CD14-positive monocyte (primary cell): Measurements from ENCODE around the gene TMPRSS3. TPM values are rescaled to one million over a fixed set of nuclear protein-coding genes. Genes with fewer than 3 reads are reported as not detected.

Experiments
- DNase-seq, 3 donors: peaks; one replicate each; pipeline ENCODE4 v3.0.0-alpha.2; 2011 to 2022
- H2AFZ ChIP-seq: 2 replicates; pipeline ENCODE4 v1.6.0; 2012; ENCODE audit warnings: mild to moderate bottlenecking, low read depth, low read length, inconsistent platforms; ENCODE audit not compliant: insufficient read depth, poor library complexity, severe bottlenecking
- H3K27ac ChIP-seq, 2 donors: 1 replicate in 1 of 2; 2 replicates in 1 of 2; pipeline ENCODE4 v1.5.1; 2012 to 2013; ENCODE audit warnings: low read length in 2 of 2, control low read depth in 1 of 2, inconsistent platforms in 1 of 2, low read depth in 1 of 2, mild to moderate bottlenecking in 1 of 2
- H3K27me3 ChIP-seq, 2 donors: one replicate each; pipeline versions ENCODE4 v1.6.0 to v1.6.1; 2011 to 2013; ENCODE audit warnings: low read length in 2 of 2; ENCODE audit not compliant: control insufficient read depth in 2 of 2, insufficient read depth in 2 of 2
- H3K36me3 ChIP-seq, 2 donors: replicated peaks in 1 of 2; 1 replicate in 1 of 2; 2 replicates in 1 of 2; pipeline versions ENCODE4 v1.5.1 to v1.6.1; 2012 to 2013; ENCODE audit warnings: low read length in 2 of 2, control low read depth in 1 of 2, inconsistent platforms in 1 of 2, mild to moderate bottlenecking in 1 of 2; ENCODE audit not compliant: insufficient read depth in 2 of 2, control insufficient read depth in 1 of 2
- H3K4me1 ChIP-seq, 2 donors: 1 replicate in 1 of 2; 2 replicates in 1 of 2; pipeline versions ENCODE4 v1.5.1 to v1.6.1; 2012 to 2013; ENCODE audit warnings: low read length in 2 of 2, control low read depth in 1 of 2, inconsistent platforms in 1 of 2, mild to moderate bottlenecking in 1 of 2, moderate library complexity in 1 of 2; ENCODE audit not compliant: insufficient read depth in 2 of 2, control insufficient read depth in 1 of 2
- H3K4me2 ChIP-seq: replicated peaks from 2 replicates; pipeline ENCODE3; 2012; ENCODE audit warnings: low read length, moderate library complexity, mild to moderate bottlenecking; ENCODE audit not compliant: poor library complexity, severe bottlenecking; ENCODE audit errors: extremely low read depth
- H3K4me3 ChIP-seq, 3 experiments: fragments of 200-600 bp in 1 of 3; sonication (generic) in 1 of 3; replicated peaks in 1 of 3; 1 replicate in 2 of 3; 2 replicates in 1 of 3; pipeline ENCODE4 v1.5.1; 2011 to 2013; ENCODE audit warnings: low read length in 3 of 3, mild to moderate bottlenecking in 3 of 3, control low read depth in 2 of 3, low read depth in 2 of 3, inconsistent platforms in 1 of 3, moderate library complexity in 1 of 3
- H3K79me2 ChIP-seq: 2 replicates; pipeline ENCODE4 v1.6.0; 2012; ENCODE audit warnings: mild to moderate bottlenecking, control low read depth, inconsistent platforms, low read length, moderate library complexity; ENCODE audit not compliant: insufficient read depth
- H3K9ac ChIP-seq: 2 replicates; pipeline ENCODE4 v1.6.0; 2017; ENCODE audit warnings: low read length, mild to moderate bottlenecking; ENCODE audit not compliant: insufficient read depth, poor library complexity, severe bottlenecking
- H3K9me3 ChIP-seq, 2 donors: replicated peaks in 1 of 2; 1 replicate in 1 of 2; 2 replicates in 1 of 2; pipeline versions ENCODE4 v1.5.1 to v1.6.1; 2012 to 2013; ENCODE audit warnings: low read length in 2 of 2, control low read depth in 1 of 2; ENCODE audit not compliant: control insufficient read depth in 1 of 2, insufficient read depth in 1 of 2
- H4K20me1 ChIP-seq: 2 replicates; pipeline ENCODE4 v1.6.0; 2012; ENCODE audit warnings: mild to moderate bottlenecking, low read length, control low read depth, moderate library complexity; ENCODE audit not compliant: insufficient read depth
- H3K27ac Mint-ChIP-seq, 7 donors: one replicate each; pipeline ENCODE4 v1.8.0; 2020; ENCODE audit warnings: mild to moderate bottlenecking in 7 of 7, mixed read lengths in 7 of 7, moderate library complexity in 6 of 7, inconsistent platforms in 2 of 7
- H3K27me3 Mint-ChIP-seq, 3 donors: one replicate each; pipeline ENCODE4 v1.8.0; 2021 to 2022; ENCODE audit warnings: low read depth in 3 of 3, mild to moderate bottlenecking in 3 of 3, mixed read lengths in 3 of 3, moderate library complexity in 3 of 3, inconsistent platforms in 1 of 3
- H3K36me3 Mint-ChIP-seq, 2 donors: one replicate each; pipeline ENCODE4 v1.8.0; 2020; ENCODE audit warnings: mixed read lengths in 2 of 2, inconsistent platforms in 1 of 2, mild to moderate bottlenecking in 1 of 2
- H3K4me1 Mint-ChIP-seq: one replicate; pipeline ENCODE4 v1.8.0; 2020; ENCODE audit warnings: mild to moderate bottlenecking, mixed read lengths
- H3K4me3 Mint-ChIP-seq, 2 donors: one replicate each; pipeline ENCODE4 v1.8.0; 2020; ENCODE audit warnings: mild to moderate bottlenecking in 2 of 2, mixed read lengths in 2 of 2, moderate library complexity in 1 of 2
- H3K9me3 Mint-ChIP-seq, 7 donors: one replicate each; pipeline ENCODE4 v1.8.0; 2020 to 2022; ENCODE audit warnings: mixed read lengths in 7 of 7, mild to moderate bottlenecking in 6 of 7, moderate library complexity in 6 of 7, inconsistent platforms in 2 of 7
- CTCF ChIP-seq: fragments of 200-600 bp; IDR thresholded peaks from one replicate; pipeline ENCODE4 v1.8.0; 2022; ENCODE audit warnings: antibody characterized with exemption, mild to moderate bottlenecking
- WGBS: methylation state at CpG from one replicate; pipeline ENCODE4 v1.1.5; 2013; ENCODE audit warnings: missing lambda C conversion rate; ENCODE audit not compliant: insufficient coverage; 5-methylcytosine and 5-hydroxymethylcytosine counted together
- intact Hi-C, 2 donors: fragments of 100-400 bp; cut with micrococcal nuclease; formaldehyde crosslinking; loops; one replicate each; pipeline versions ENCODE4 v1.15.0 to v1.15.1; 2023
- polyA plus RNA-seq, 3 donors: library from polyadenylated mRNA; depleted of rRNA in 1 of 3; unstranded in 2 of 3; stranded (reverse) in 1 of 3; fragments of 300-500 nt in 2 of 3; fragments of >200 nt in 1 of 3; fragmentation: Illumina TruSeq in 2 of 3; gene quantifications; 1 replicate in 2 of 3; 2 replicates in 1 of 3; pipeline ENCODE4 v1.2.3, GENCODE V29; 2012 to 2021

The TMPRSS3 gene
- polyA plus RNA-seq, 3 donors, result 0.30 TPM; not detected in 2

- H3K27ac ChIP-seq, result no peak overlapping the region
- peaks cover 19 to 29% of the 10 kb centered on the region in 2 donors for H3K9me3 ChIP-seq
- H4K20me1 ChIP-seq, result no peaks in the 10 kb centered on the region
- H3K36me3 ChIP-seq, result no peaks in the 10 kb centered on the region
- no peak overlapping the region for H3K4me3 Mint-ChIP-seq
- H3K27me3 ChIP-seq, result no peaks in the 10 kb centered on the region
- peaks cover 11 to 20% (median 15%) of the 10 kb centered on the region in 7 donors for H3K9me3 Mint-ChIP-seq
- H3K27ac Mint-ChIP-seq, result no peak overlapping the region
- peak; percentile 56 for TF ChIP-seq CTCF
- no CpG with 5 or more reads among the region's 1 CpG for WGBS
- H3K4me2 ChIP-seq, result no peak overlapping the region
- H3K79me2 ChIP-seq, result no peaks in the 10 kb centered on the region
- peaks cover 39% of the 10 kb centered on the region for H3K4me1 Mint-ChIP-seq
- H3K36me3 Mint-ChIP-seq, result no peaks in the 10 kb centered on the region
- H2AFZ ChIP-seq, result no peak overlapping the region
- peaks cover 1 to 2% (median 2%) of the 10 kb centered on the region in 3 donors for H3K27me3 Mint-ChIP-seq
- H3K4me1 ChIP-seq, result peaks cover 10 to 21% of the 10 kb centered on the region in 2 donors
- no peak overlapping the region for H3K9ac ChIP-seq
- intact Hi-C loops, result loop anchor here in 1 of 2 donors (5.0 kb wide), 1 partner anchor 66 kb away; no protein-coding TSS in a partner anchor
- no peak overlapping the region for H3K4me3 ChIP-seq
- DNase-seq, result peak; percentile 10 to 15 (median 14)
Observed at GRCh38 chr21:42381347-42381984, 14.4 kb downstream of the TMPRSS3 start.

- Histone ChIP-seq H3K27ac (no peak overlapping the region), H3K27me3 (no peaks in the 10 kb centered on the region), H3K4me1 (peaks cover 0 to 5% of the 10 kb centered on the region in 2 donors), H3K4me3 (no peak overlapping the region), H3K4me2 (no peak overlapping the region), H4K20me1 (no peaks in the 10 kb centered on the region), H3K79me2 (no peaks in the 10 kb centered on the region), H3K9me3 (peaks cover 12 to 20% of the 10 kb centered on the region in 2 donors), H3K36me3 (no peaks in the 10 kb centered on the region), H2AFZ (no peak overlapping the region), H3K9ac (no peak overlapping the region)
- H3K4me1 Mint-ChIP-seq, result peaks cover 24% of the 10 kb centered on the region
- intact Hi-C loops, result loop anchor here in 1 of 2 donors (5.0 kb wide), 1 partner anchor 68 kb away; no protein-coding TSS in a partner anchor
- peak in 2 of 3 donors; percentile 9 to 16 for DNase-seq
- H3K36me3 Mint-ChIP-seq, result no peaks in the 10 kb centered on the region
- peaks cover 7 to 14% (median 13%) of the 10 kb centered on the region in 7 donors for H3K9me3 Mint-ChIP-seq
- WGBS, result 81% methylated on average over 14 of the region's 17 CpGs
- H3K27me3 Mint-ChIP-seq, result peaks cover 3 to 7% (median 4%) of the 10 kb centered on the region in 3 donors
- no peak for TF ChIP-seq CTCF
- H3K27ac Mint-ChIP-seq, result no peak overlapping the region
- H3K4me3 Mint-ChIP-seq, result peak overlapping the region in 1 of 2 donors; percentile 64
Observed at GRCh38 chr21:42379426-42380215, 16.2 kb downstream of the TMPRSS3 start.
